HG03521 (cell line): ENCODE results near the gene SLC43A1.

Source experiments
- ATAC-seq: cut with Tn5 transposase; IDR thresholded peaks from one replicate; pipeline ENCODE4 v1.9.1; 2021; ENCODE audit warnings: mild to moderate bottlenecking, moderate library complexity; ENCODE audit not compliant: unreplicated experiment

The SLC43A1 gene

DNA sequence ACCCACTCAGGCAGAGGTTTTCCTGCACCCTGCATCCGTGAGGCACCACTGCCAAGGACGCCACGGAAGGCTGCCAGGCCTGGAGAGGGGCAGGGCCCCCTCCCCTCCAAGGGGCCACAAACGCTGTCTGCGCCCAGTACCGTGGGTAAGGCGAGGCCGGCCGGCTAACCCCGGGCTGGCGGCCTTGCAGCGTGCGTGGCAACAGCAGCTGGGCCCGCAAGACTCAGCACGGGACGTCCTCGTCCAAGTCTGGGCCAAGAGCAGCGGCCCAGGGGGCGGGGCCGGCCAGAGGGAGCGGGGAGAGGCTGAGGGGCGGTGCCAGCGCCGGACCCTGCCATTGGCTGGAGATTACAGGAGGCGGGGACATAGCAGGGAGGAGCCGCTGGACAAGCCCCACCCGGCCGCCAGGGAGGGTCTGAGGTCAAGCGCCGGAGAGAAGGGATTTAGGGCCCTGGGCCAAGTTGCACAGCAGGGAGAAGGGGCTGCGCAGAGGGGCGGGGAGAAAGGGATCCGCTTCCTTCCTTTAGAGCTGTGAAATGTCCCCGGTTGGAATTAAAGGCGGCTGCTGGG is 16.0 kb downstream of the SLC43A1 start:
- ATAC-seq = peak; percentile 100

DNA sequence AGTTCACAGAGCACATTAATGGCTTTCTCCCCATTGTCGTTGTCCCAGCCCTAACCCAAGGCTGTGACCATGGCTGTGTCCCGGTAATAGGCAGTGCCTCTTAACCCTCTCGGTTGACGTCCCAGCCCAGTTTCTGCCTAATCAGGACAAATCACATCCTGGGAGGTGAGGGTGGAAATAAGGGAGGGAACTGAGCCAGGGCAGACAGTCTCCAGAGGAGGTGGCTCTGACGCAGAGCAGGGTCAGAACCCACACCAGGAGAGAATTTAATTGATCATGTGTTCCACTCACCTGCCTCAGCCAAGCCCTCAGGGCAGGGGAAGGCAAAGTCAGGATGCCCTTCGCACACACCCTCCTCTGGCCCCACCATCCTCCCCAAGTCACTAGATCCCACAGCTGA is 17.0 kb downstream of the SLC43A1 start:
- ATAC-seq = no peak

DNA sequence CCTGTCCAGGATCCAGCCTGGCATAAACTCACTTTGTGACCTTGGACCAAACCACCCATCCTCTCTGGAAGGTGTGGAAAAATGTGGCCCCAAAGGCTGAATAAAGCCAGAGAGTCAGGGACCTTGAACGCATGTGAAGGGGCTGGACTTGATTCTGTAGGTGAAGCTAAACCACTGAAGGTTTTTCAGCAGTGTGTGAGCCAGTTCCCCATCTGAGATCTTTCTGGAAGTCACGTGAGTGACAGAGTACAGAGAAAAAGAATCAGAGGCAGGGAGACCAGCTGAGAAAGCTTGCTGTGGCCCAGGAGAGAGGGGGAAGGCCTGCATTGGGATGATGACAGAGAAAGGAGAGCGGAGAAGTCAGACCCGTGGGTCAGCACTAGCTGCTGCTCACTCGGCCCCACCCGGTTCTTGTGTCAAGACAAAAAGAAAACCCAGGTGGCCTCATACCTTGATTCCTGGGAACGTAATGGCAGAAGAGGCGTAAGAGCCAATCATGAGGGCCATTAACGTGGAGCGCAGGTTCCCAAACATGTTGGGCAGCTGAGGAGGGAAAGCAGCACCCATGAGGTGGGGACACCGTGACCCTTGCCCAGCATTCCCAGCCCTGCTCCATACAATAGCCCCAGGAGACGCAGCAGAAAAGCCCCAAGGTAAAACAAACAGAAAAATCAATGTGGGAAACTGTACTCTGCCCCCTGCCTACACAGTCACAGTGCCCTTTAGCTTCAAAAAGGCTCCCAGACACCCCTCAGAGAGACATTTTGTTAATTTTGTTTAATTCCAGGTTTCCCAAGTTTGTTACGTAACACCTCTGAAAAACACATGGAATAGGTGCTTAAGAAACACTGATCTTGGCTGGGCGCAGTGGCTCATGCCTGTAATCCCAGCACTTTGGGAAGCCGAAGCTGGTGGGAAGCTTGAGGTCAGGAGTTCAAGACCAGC is 17.9 kb downstream of the SLC43A1 start:
- ATAC-seq = no peak

DNA sequence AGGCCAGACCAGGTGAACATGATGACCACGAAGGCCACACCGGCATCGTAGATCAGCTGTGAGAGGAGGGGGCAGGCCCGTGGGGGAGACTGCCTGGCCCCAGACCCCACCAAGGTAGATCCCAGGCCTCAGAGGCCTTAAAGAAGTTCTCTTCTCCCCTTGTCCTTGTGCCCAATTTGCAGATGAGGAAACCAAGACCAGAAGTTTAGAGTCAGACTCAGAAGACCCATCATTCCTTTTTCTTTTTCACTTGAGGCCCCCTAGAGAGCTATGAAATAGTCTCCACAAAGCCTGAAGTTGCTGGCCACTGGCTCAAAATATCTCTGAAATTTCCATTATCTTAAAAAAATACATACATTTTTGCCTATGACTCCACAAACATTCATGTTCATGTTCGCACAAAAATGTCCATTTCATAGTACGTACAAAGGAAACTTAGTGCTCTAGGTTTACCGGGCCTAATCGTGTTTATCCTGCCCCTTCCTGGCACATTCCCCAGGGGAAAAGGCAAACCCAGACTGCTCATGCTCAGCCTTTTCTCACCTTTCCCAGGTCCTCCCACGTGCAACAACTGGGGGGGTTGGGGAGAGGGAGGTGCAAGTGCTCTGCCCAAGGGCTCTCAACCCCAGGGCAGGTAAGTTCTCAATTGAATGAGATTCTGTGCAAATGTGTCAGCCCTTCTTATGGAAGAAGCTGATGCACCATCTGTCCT is 19.2 kb downstream of the SLC43A1 start:
- no peak for ATAC-seq

DNA sequence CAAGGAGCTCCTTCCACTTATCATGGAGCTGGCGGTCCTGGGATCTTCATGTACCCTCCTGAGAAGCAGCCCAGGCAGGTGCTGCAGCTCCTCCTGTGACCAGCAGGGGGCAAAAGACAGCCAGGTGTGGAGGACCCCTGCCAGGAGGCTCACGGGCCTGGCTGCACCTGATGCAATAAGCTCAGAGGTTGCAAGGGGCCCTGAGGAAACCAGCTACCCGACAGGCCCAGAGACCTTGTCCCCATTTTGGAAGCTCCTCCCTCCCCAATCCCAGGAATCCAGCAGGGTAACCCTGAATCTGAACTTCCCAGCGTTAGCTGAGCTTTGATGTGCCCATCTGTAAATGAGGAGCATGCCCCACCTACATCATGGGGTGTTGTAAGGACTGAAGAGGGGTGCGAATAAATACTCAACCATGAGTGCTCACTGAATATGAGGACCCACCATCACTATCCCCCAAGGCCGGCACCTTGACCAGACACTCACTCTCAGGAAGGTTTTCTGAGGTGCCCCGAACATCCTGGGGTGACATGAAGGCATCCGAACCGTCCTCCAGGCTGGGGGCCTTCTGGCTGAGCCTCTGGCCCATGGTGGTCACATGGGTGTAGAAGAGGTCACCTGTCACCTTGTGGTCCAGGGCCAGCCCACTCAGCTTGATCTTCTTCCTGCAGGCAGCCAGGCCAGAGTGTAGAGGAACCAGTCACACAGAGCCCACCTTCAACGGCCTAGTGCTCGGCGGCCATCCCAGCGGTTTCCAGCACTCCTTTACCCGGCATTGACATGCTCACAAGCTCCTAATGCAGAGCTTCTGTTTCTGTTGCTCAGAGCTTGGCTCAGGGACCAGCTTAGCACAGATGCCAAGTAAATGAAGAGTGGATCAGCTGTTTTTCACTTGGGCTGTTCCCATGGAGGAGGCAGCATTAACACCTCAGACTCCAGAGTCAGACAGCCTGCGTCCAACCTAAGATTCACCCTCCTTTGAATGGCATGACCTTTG is 21.7 kb downstream of the SLC43A1 start:
- ATAC-seq = no peak

DNA sequence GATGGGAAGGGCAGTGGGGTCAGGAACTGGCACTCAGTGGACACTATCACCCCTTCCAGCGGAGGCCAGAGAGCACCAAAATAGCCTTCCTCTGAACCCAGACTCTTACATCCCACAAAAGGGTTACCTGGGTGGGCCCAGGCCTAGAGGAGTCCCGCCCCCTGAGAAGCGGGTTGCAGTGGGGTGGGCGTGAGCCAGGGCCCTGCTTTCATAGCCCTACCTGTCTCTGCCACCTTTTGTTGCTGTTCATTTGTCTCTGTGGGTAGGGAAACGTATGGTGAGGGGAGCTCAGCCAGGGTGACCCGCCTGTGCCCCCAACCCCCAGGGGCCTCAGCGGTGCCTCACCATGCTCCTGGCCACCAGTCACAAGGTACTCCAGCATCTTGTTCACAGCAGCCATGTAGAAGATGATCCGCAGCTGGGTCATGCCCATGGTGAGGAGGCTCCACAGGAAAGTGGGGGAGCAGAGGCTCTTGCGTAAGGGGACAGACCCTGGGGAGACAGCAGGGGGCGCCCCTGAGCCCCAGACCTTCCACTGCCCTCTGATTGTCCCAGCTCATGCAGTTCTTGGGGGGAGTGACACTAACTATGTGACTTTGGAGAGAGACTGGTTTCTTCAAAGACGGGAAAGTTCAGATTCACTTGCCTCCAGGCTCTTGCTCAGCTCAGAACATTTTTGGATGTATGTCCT is 24.0 kb downstream of the SLC43A1 start:
- no peak for ATAC-seq

DNA sequence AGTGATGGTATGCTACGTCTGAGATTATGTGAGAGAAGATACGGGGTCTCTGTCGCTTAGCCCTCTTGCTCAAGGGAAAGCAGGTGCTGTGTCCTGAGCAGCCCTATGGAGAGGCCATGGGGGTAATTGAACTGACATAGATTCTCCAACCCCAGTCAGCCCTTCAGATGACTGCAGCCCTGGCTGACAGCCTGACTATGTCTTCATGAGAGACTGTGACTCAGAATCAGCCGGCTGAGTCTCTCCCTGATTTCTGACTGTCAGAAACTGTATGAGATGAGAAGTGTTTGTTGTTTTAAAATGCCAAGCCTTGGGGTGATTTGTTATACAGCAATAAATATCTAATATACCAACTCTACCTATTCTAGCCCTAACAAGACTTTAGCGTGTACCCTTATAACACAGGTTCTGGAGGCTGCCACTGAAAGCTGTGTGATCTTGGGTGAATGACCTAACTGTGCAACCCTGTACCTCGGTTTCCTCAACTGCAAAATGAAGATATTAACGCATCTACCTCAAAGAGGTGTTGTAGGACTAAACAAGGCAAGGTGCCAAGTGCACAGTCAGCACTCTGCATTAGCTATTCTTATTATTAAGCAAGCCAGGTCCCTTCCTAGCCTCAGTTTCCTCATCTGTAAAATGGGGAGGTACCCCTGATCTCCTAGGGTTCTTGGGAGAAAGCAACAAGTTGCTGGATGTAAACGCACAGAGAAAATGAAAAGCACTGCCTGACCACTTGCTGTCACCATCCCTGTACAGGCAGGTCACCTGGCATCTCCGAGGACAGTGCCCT is 24.9 kb downstream of the SLC43A1 start:
- ATAC-seq = no peak

DNA sequence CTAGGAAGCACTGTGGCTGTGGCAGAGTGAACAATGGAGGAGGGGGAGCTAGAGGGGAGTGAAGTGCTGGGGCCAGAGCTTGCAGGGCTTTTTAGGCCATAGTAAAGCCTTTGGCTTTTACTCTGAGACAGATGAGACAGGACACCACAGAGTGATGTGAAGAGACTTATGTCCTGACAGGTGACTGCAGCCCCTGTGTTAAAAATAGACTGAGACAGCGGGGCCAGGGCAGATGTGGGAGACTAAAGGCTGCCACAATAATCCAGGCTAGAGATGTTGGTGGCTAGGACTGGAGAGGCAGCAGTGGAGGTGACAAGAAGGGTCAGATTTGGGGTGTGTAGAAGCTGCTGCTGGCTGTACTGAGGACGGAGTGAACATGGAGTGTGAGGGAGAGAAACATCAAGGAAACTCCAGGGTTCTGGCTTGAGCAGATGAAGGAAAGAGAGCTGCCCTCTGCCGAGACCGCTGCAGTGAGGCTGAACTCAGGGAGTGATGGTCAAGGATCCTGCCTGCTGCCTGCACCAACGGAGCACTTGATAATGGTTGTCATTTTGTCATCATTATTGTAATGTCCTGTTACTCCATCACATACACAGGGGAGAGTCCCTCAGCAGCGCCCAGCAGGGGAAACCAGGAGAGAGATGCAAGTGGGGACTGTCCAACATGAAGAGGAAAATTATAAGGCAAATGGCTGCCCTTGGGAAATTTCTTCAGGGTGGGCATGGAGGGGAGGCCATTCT is 27.4 kb downstream of the SLC43A1 start:
- ATAC-seq = no peak

DNA sequence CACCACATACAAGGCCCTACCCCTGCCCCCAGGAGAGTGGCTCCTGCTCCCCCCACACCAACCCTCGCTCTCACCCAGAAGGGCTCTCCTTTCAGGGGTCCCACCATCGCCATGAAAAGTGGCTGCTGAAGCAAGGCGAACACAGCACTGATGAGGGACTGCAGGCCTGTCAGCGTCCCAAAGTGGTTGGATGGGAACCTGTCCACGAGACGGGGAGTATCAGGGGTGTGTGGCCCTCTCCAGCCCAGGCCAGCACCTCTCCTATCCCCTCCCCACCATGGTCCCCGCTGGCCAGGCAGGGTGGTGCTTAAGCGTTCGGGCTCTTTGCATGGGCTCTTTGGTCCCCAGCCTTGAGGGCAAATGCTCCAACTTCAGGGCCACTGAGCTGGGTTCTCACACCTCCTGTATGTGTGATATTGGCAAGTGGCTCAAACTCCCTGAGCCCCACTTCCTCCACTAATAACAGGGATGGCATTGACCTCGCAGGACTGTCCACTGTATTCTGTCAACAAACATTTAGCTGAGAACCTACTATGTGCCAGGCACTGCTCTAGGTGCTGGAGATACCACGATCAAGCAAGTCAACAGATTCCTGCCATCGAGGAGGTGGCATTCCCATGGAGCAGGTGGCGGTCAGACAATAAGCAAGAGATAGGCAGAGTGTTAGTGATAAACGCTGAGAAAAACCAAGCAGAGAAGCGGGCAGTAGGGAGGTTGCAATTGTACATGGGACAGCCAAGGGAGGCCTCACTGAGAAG is 28.3 kb downstream of the SLC43A1 start:
- ATAC-seq = no peak

DNA sequence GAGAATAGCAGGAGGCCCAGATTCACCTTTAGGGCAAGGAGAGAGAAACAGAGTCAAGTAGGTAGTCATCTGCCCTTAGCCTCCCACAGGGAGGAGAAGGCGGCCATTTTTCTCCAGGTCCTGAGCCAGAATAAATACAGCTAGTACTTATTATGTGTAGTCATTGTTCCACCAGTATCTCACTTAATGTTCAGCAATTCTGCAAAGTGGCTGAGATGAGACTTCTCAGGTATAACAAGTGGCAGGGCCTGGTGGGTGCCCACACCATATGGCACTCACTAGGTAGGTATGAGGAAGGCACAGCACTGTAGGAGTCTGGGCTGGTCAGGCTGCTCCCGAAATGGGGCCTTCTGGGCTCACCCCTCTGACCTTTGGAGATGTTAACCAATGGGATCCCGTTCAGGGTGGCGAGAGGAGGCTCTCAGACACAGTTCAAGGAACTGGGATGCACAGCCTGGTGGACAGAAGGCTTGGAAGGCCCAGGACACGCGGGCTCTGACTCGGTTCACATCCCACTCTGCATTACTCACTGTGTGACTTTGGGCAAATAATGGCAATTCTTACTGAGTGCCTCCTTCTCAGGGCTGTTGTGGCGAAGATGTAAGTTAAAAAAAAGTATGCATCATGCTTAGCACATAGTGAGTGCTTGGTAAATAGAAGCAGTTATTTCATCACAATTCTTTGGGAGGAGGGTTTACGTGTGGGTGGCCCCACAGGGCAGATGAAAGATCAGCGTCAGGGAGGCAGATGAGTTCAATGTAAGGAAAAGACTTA is 30.1 kb downstream of the SLC43A1 start:
- no peak for ATAC-seq

DNA sequence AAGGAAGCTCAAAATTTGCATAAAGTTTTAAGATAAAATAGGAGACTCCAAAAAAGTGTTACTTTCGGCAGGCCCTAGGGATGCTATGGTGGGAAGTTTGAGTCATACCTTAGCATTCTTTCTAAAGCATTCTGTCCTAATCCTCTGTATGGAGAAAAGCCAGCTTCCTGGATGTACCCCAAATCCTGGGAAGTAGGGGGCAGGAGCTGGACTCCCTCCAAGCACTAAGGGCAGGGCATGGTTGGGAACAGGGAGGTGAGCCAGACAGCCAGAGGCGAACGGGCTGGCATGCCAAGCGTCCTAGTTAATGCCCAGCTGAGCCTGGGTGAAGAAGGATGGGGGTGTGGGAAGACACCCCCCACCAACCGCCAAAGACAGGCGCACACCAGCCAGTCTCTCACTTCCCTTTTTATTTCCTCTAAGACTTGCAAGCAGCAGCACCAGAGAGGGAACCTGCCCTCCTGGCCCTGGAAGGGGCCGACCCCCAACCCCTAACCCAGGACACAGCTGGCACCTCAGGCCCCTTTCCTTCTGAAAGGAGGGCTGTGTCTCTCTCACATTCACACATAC is 31.3 kb downstream of the SLC43A1 start:
- no peak for ATAC-seq

DNA sequence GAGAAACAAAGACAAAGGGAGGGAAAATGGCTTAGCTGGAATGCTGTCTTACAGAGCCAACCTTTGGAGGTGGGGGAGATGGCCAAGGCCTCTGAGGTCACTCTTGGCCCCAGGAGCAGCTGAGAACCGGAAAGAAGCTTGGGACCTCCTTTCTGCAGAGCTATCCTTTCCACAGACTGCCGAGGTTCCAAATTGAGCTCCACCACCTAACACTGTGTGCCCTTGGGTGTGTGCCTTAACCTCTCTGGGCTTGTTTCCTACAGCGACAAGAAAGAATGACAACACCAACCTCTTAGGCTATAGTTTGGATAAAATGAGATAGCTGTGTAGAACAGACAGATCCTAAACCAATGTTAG is 32.0 kb downstream of the SLC43A1 start:
- ATAC-seq = no peak

DNA sequence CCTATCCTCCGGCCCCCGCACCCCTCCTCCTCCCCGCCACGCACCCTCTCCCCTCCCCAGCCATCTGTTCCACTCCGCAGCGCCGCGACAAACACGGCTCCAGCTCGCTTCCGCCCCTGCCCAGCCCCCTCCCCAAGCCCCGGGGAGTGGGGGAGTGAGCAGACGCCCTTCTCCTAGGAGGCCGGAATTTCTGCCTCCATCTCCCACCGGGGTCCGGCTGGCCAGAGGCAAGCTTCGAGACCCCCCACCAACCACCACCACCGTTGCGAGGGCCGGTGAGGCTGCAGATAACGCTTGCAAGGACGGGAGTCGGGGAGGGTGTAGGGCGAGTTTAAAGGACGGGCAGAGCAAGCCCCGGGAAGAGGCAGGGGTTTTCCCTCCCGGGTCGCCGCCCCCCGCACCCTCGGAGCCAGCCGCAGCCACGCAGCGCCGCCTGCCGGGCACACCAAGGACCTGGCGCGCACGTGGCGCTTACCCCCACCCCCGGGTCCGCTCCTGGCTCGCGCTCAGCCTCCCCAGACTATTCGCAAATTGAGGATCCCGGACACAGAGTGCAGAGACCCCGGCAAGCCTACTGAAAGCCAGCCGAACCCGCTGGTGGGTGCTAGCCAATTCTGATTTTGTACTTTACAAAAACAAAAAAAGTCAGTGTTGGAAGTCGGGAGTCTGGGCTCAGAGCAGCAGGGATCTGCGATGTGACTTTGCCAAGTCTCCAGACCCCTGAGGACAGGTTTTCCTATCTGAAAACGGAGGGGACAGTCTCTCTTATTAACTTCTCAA is 32.5 kb downstream of the SLC43A1 start:
- ATAC-seq = peak; percentile 32

DNA sequence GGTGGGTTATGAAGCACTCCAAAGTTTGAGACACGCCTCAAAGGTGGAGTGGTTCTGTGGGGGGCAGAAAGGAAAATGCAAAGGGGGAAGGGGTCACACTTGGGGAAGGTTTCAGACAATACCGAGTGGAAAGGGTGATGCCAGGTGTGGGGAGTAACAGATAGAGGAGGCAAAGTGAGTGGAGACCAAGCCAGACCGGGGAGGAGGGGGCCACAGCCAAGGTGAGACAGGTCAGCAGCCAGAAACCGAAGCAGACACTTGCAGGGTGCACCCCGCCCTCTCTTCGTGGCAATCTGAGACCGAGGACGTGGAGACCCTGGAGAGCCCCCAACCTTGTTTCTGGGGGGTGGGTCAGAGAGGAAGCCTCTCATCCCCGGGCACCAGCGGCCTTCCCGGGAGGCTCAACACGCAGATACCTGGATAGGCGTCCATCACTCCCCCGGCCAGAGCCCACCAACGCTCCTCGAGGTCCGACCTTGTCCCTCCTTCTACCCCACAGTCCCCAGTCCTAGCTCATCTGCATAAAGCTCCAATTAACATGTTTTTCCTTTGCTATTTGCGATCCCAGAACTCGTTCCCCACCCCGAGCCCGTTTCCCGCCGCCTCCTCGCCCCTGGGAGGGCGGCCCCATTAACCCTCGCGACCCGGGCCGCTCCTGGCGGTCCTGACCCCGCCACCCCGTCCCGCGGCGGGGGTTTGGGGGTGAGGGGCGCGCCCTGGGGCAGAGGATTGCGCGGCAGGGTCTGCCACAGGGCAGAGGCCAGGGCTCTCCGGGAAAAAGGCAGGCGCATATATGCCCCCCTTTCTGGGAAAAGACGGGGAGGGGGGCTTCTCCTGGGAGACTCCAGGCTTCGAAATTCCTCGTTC is 33.4 kb downstream of the SLC43A1 start:
- ATAC-seq = no peak

DNA sequence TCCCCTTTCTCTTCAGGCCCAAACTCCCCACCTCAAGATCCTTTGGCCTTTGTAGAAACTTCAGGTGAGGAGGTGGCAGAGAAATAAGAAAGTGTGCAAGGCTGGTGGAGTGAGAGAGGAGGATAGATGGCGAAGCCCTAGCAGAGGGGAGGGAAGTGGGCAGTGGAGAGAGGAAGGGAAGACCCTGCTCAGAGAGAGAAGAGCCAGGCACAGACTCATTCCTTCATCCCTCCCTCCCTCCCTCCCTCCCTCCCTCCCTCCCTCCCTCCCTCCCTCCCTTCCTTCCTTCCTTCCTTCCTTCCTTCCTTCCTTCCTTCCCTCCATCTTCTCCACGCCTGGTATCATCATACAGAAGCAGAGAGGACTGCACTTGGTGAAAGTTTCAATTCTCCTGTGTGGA is 34.2 kb downstream of the SLC43A1 start:
- no peak for ATAC-seq
